T-helper 22 cell (primary cell): ENCODE measurements around the gene IFNL4.
"Not testable (repeated sequence)": the region's sequence is repeated elsewhere in the genome, so short reads cannot be mapped to it uniquely, and the experiment has no call there.

ENCODE experiments used
- DNase-seq: peaks from one replicate; pipeline ENCODE4 v3.0.0-alpha.2; 2020; ENCODE audit warnings: low read depth

Gene IFNL4

GRCh38 chr19:39223703-39224279, 24.9 kb downstream of the IFNL4 start:
- no peak for DNase-seq

GRCh38 chr19:39219108-39219507, 29.5 kb downstream of the IFNL4 start:
- DNase-seq = not testable (repeated sequence)

GRCh38 chr19:39218230-39219007, 30.2 kb downstream of the IFNL4 start:
- no peak for DNase-seq

GRCh38 chr19:39217094-39217493, 31.6 kb downstream of the IFNL4 start:
- DNase-seq = no peak

GRCh38 chr19:39215323-39215722, 33.3 kb downstream of the IFNL4 start:
- DNase-seq = not testable (repeated sequence)

GRCh38 chr19:39212375-39212742, 36.3 kb downstream of the IFNL4 start:
- DNase-seq = no peak

GRCh38 chr19:39211731-39212374, 36.8 kb downstream of the IFNL4 start:
- DNase-seq = no peak

- DNase-seq = no peak
These were observed 39.5 kb downstream of the IFNL4 start for GRCh38 chr19:39209196-39209595.

GRCh38 chr19:39208175-39208795, 40.4 kb downstream of the IFNL4 start:
- DNase-seq = no peak

- no peak for DNase-seq
These were observed 41.3 kb downstream of the IFNL4 start for GRCh38 chr19:39207293-39207836.

GRCh38 chr19:39206122-39206521, 42.5 kb downstream of the IFNL4 start:
- no peak for DNase-seq

- DNase-seq = no peak
These were observed 43.2 kb downstream of the IFNL4 start for GRCh38 chr19:39205449-39205764.

- no peak for DNase-seq
These were observed 45.0 kb downstream of the IFNL4 start, which contains the start of gene SYCN for GRCh38 chr19:39203372-39204341. Gene SYCN (minus strand): TSS chr19:39204263. CDS start chr19:39204254, 9 bp downstream.

- no peak for DNase-seq
These were observed 45.7 kb downstream of the IFNL4 start for GRCh38 chr19:39202998-39203355.

- no peak for DNase-seq
These were observed 47.9 kb downstream of the IFNL4 start for GRCh38 chr19:39200803-39201115.

GRCh38 chr19:39200066-39200802, 48.4 kb downstream of the IFNL4 start:
- DNase-seq = no peak

- no peak for DNase-seq
These were observed 49.6 kb downstream of the IFNL4 start for GRCh38 chr19:39199025-39199424.

- DNase-seq = no peak
These were observed 50.8 kb downstream of the IFNL4 start for GRCh38 chr19:39197808-39198207.

- no peak for DNase-seq
These were observed 51.6 kb downstream of the IFNL4 start, which contains the start of gene NCCRP1 for GRCh38 chr19:39196860-39197562. Gene NCCRP1 (plus strand): TSS chr19:39196964. CDS start chr19:39196983, 19 bp downstream.

GRCh38 chr19:39196320-39196719, 52.3 kb downstream of the IFNL4 start:
- DNase-seq = no peak
